SK-N-SH (cell line): ENCODE data around the gene P2RX3. TPM values are rescaled to one million over a fixed set of nuclear protein-coding genes. Genes with fewer than 3 reads are reported as not detected.

Experiments used
- CTCF ChIA-PET: fragments of 300-600, 350-600 bp; formaldehyde crosslinking; extraction: SDS; loops from one replicate; lab custom pipeline; 2021; lab: Yijun Ruan, JAX
- POLR2A ChIA-PET: fragments of 350-600 bp; sonication (Branson Sonifier 250); formaldehyde crosslinking; extraction: SDS; loops from one replicate; lab custom pipeline; 2020; ENCODE audit warnings: antibody characterized with exemption, inconsistent platforms; lab: Yijun Ruan, JAX
- DNase-seq: peaks from one replicate; pipeline ENCODE4 v3.0.0; 2012
- H2AFZ ChIP-seq: fragments of 200-600 bp; sonication (generic); 2 replicates; pipeline ENCODE4 v1.8.1; 2016; ENCODE audit warnings: antibody characterized with exemption, mild to moderate bottlenecking, low read depth
- H3F3A ChIP-seq: fragments of 200-600 bp; sonication (generic); replicated peaks from 2 replicates; pipeline ENCODE3; 2016; ENCODE audit warnings: antibody characterized with exemption, mild to moderate bottlenecking; ENCODE audit not compliant: insufficient read depth
- H3K27ac ChIP-seq, 2 experiments: fragments of 200-500 bp in 1 of 2; fragments of 200-600 bp in 1 of 2; sonication (Bioruptor generic) in 1 of 2; sonication (generic), shearing (Covaris generic) in 1 of 2; 2 replicates each; pipeline versions ENCODE4 v1.5.1 to v1.6.1; 2014 to 2016; ENCODE audit warnings: low read depth in 2 of 2, inconsistent platforms in 1 of 2, low read length in 1 of 2, mild to moderate bottlenecking in 1 of 2, mixed read lengths in 1 of 2
- H3K27me3 ChIP-seq: fragments of 200-600 bp; sonication (generic), shearing (Covaris generic); 2 replicates; pipeline ENCODE4 v1.6.1; 2016; ENCODE audit warnings: mixed run types; ENCODE audit not compliant: insufficient read depth
- H3K36me3 ChIP-seq, 2 experiments: fragments of 200-500 bp in 1 of 2; fragments of 200-600 bp in 1 of 2; sonication (Bioruptor generic) in 1 of 2; sonication (generic) in 1 of 2; replicated peaks in 1 of 2; 2 replicates each; pipeline versions ENCODE3 to v1.5.1; 2014 to 2016; ENCODE audit warnings: low read length in 1 of 2, mild to moderate bottlenecking in 1 of 2; ENCODE audit not compliant: insufficient read depth in 2 of 2, control insufficient read depth in 1 of 2
- H3K4me1 ChIP-seq, 2 experiments: fragments of 200-500 bp in 1 of 2; fragments of 200-600 bp in 1 of 2; sonication (Bioruptor generic) in 1 of 2; sonication (generic), shearing (Covaris generic) in 1 of 2; 2 replicates each; pipeline versions ENCODE4 v1.5.1 to v1.6.1; 2014 to 2016; ENCODE audit warnings: low read depth in 1 of 2, low read length in 1 of 2, mixed run types in 1 of 2; ENCODE audit not compliant: insufficient read depth in 2 of 2, control insufficient read depth in 1 of 2
- H3K4me2 ChIP-seq: fragments of 200-600 bp; sonication (generic), shearing (Covaris generic); 2 replicates; pipeline ENCODE4 v1.6.1; 2017; ENCODE audit warnings: mixed run types
- H3K4me3 ChIP-seq, 2 experiments: fragments of 200-500 bp in 1 of 2; fragments of 200-600 bp in 1 of 2; sonication (Bioruptor generic) in 1 of 2; sonication (generic), shearing (Covaris generic) in 1 of 2; 2 replicates each; pipeline versions ENCODE4 v1.5.1 to v1.8.1; 2014 to 2016; ENCODE audit warnings: low read depth in 2 of 2, inconsistent platforms in 1 of 2, low read length in 1 of 2, mild to moderate bottlenecking in 1 of 2, mixed read lengths in 1 of 2, moderate library complexity in 1 of 2
- H3K79me2 ChIP-seq: fragments of 200-600 bp; sonication (generic); 2 replicates; pipeline ENCODE4 v1.8.1; 2017; ENCODE audit warnings: mild to moderate bottlenecking; ENCODE audit not compliant: insufficient read depth
- H3K9ac ChIP-seq: fragments of 200-600 bp; sonication (generic); 2 replicates; pipeline ENCODE4 v1.6.1; 2017; ENCODE audit warnings: mixed run types
- H3K9me2 ChIP-seq: fragments of 200-600 bp; sonication (generic); 2 replicates; pipeline ENCODE4 v1.6.1; 2017; ENCODE audit warnings: mixed run types
- H3K9me3 ChIP-seq: fragments of 200-600 bp; sonication (generic); 2 replicates; pipeline ENCODE4 v1.6.1; 2017; ENCODE audit warnings: mixed run types, mild to moderate bottlenecking, moderate library complexity
- H4K20me1 ChIP-seq: fragments of 200-600 bp; sonication (generic); 2 replicates; pipeline ENCODE4 v1.6.1; 2017; ENCODE audit warnings: mild to moderate bottlenecking, mixed run types; ENCODE audit not compliant: insufficient read depth
- EP300 ChIP-seq, 2 experiments: IDR thresholded peaks; 2 replicates each; pipeline versions ENCODE4 v1.4.0 to v1.6.1; 2012; ENCODE audit warnings: borderline replicate concordance in 1 of 2, low read depth in 1 of 2, low read length in 1 of 2
- EZH2phosphoT487 ChIP-seq: fragments of 200-600 bp; sonication (generic); IDR thresholded peaks from 2 replicates; pipeline ENCODE4 v1.6.1; 2017; ENCODE audit warnings: low read depth, mixed run types, mild to moderate bottlenecking, antibody characterized with exemption, moderate library complexity, borderline replicate concordance
- FOSL2 ChIP-seq: IDR thresholded peaks from 2 replicates; pipeline ENCODE4 v1.4.0; 2012; ENCODE audit warnings: low read depth, mild to moderate bottlenecking, moderate library complexity, borderline replicate concordance
- FOXJ3 ChIP-seq: sonication (generic); formaldehyde crosslinking; IDR thresholded peaks from 2 replicates; pipeline ENCODE4 v1.5.1; 2020; ENCODE audit warnings: mild to moderate bottlenecking, missing genetic modification reagents
- FOXM1 ChIP-seq: IDR thresholded peaks from 2 replicates; pipeline ENCODE4 v1.4.0; 2012; ENCODE audit warnings: low read depth, mild to moderate bottlenecking
- JUND ChIP-seq: IDR thresholded peaks from 2 replicates; pipeline ENCODE4 v1.4.0; 2012
- MXI1 ChIP-seq: IDR thresholded peaks from 2 replicates; pipeline ENCODE4 v1.6.1; 2012; ENCODE audit warnings: mild to moderate bottlenecking, low read depth, low read length, improper control_type of control experiment
- NFIC ChIP-seq: IDR thresholded peaks from 2 replicates; pipeline ENCODE4 v1.4.0; 2012; ENCODE audit warnings: borderline replicate concordance
- NRF1 ChIP-seq: IDR thresholded peaks from 2 replicates; pipeline ENCODE4 v1.6.1; 2012; ENCODE audit warnings: low read depth, mild to moderate bottlenecking, low read length
- RCOR1 ChIP-seq: fragments of 150-350 bp; IDR thresholded peaks from 2 replicates; pipeline ENCODE4 v1.6.1; 2017; ENCODE audit warnings: antibody characterized with exemption, low read length
- SIN3A ChIP-seq: IDR thresholded peaks from 2 replicates; pipeline ENCODE4 v1.6.1; 2012; ENCODE audit warnings: low read depth, mild to moderate bottlenecking, low read length, moderate library complexity, borderline replicate concordance
- SMC3 ChIP-seq: IDR thresholded peaks from 2 replicates; pipeline ENCODE4 v1.6.1; 2012; ENCODE audit warnings: low read depth, low read length, improper control_type of control experiment
- TAF1 ChIP-seq: IDR thresholded peaks from 2 replicates; pipeline ENCODE4 v1.6.1; 2012; ENCODE audit warnings: low read depth, mild to moderate bottlenecking, low read length, moderate library complexity, borderline replicate concordance
- TCF12 ChIP-seq: IDR thresholded peaks from 2 replicates; pipeline ENCODE4 v1.4.0; 2012
- WGBS: methylation state at CpG from one replicate; pipeline ENCODE4 v1.1.6; 2017; ENCODE audit warnings: low lambda C conversion rate; 5-methylcytosine and 5-hydroxymethylcytosine counted together
- polyA plus RNA-seq, 3 experiments: library from polyadenylated mRNA; depleted of rRNA; stranded (reverse); fragments of >200 nt; gene quantifications; 2 replicates each; pipeline ENCODE4 v1.2.3, GENCODE V29; 2012
- TF ChIP-seq, protein P1 (sequence below): IDR thresholded peaks from 2 replicates; pipeline ENCODE4 v1.4.0; 2012; ENCODE audit warnings: low read depth
- TF ChIP-seq, protein P2 (sequence below): fragments of 150-350 bp; IDR thresholded peaks from 2 replicates; pipeline ENCODE4 v1.6.1; 2016; ENCODE audit warnings: mild to moderate bottlenecking, low read depth, low read length
- TF ChIP-seq, protein P3 (sequence below): IDR thresholded peaks from 2 replicates; pipeline ENCODE4 v1.4.0; 2012; ENCODE audit warnings: low read depth, borderline replicate concordance
- TF ChIP-seq, protein P4 (sequence below): fragments of 150-350 bp; IDR thresholded peaks from 2 replicates; pipeline ENCODE4 v1.6.1; 2017; ENCODE audit warnings: antibody characterized with exemption, low read length, low read depth, borderline replicate concordance

P2RX3 gene
- polyA plus RNA-seq, 1 of the 3 experiments (the other 2 are of a cell fraction): not detected

DNA sequence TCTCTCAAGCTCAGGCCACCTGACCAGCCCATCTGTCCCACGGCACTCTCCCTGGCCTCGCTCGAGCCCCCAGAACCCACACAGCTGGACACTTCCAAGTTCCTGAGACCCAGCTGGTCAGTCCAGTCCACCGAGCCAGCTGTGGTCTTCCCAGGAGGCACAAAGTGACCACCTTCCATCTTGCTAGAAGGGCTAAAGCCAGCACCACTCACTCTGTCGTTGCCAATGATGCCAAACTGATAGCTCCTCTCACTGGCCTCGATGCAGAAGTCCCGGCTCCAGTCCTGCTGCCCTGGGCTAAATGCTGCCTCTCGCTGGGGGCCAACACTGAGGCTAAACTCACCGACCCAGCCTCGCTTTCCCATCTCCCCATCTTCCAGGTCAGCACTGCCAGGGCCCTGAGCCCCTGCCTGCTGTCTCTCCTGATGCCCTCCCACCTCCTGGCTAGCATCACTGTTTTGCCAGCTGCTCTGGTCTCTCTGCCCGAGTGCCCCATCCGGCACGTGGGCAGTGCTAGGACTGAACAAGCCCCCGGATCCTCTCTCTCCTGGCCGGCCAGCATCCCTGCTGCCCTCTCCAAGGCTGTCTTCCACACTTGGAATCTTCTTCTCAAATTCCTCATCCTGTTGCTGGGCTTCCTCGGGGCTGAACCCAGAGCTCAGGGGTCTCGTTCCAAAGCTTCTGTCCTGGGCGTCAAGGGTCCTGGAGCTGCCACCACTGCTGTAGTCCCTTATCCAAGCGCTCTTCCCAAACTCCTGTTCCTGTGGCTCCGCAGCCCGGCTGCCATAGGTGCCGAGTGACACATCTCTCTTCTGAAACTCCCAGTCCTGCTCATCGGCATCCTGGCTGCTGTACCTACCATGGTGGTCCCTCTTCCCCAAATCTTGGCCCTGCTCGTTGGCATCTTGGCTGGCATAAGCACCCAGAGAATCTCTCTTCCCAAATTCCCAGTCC lies 28.8 kb upstream of the P2RX3 start:
- DNase-seq: no peak

More for the DNA sequence above, 28.8 kb upstream of the P2RX3 start:
- ChIA-PET POLR2A (interaction anchor here (0.6 to 1.4 kb wide), 2 partner anchors 15 to 437 kb away, joined by 6 to 7 read pairs; no protein-coding TSS in a partner anchor), CTCF (interaction anchor here (1.3 to 2.6 kb wide), 2 partner anchors 20 to 60 kb away, joined by 3 to 10 read pairs; no protein-coding TSS in a partner anchor)
- Histone ChIP-seq H4K20me1 (peaks cover 26% of the 10 kb centered on the region), H3K9ac (no peak overlapping the region), H3F3A (peaks cover 8% of the 10 kb centered on the region), H3K27ac (no peak overlapping the region), H3K36me3 (peaks cover 21 to 58% of the 10 kb centered on the region in 2 experiments), H2AFZ (no peak overlapping the region), H3K4me3 (no peak overlapping the region), H3K9me2 (no peaks in the 10 kb centered on the region), H3K79me2 (peaks cover 60% of the 10 kb centered on the region), H3K4me1 (peaks cover 0 to 6% of the 10 kb centered on the region in 2 experiments; a peak in 2 of 4 replicates), H3K4me2 (no peak overlapping the region), H3K9me3 (no peaks in the 10 kb centered on the region), H3K27me3 (no peaks in the 10 kb centered on the region)
- WGBS: 96% methylated on average over 23 of the region's 24 CpGs
- TF ChIP-seq MXI1 (no peak), SIN3A (no peak), NFIC (no peak), FOSL2 (no peak), TAF1 (no peak), SMC3 (no peak), FOXJ3 (no peak), TCF12 (no peak), EZH2phosphoT487 (no peak), NRF1 (no peak), JUND (no peak), FOXM1 (no peak), RCOR1 (no peak), EP300 (IDR thresholded peaks at IDR 0.05; ENCODE audit: borderline replicate concordance in 1 of 2, low read depth in 1 of 2, low read length in 1 of 2) (no peak)
- TF ChIP-seq, protein P1, sequence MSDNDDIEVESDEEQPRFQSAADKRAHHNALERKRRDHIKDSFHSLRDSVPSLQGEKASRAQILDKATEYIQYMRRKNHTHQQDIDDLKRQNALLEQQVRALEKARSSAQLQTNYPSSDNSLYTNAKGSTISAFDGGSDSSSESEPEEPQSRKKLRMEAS: no peak
- TF ChIP-seq, protein P2, sequence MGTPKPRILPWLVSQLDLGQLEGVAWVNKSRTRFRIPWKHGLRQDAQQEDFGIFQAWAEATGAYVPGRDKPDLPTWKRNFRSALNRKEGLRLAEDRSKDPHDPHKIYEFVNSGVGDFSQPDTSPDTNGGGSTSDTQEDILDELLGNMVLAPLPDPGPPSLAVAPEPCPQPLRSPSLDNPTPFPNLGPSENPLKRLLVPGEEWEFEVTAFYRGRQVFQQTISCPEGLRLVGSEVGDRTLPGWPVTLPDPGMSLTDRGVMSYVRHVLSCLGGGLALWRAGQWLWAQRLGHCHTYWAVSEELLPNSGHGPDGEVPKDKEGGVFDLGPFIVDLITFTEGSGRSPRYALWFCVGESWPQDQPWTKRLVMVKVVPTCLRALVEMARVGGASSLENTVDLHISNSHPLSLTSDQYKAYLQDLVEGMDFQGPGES: no peak
- TF ChIP-seq, protein P3, sequence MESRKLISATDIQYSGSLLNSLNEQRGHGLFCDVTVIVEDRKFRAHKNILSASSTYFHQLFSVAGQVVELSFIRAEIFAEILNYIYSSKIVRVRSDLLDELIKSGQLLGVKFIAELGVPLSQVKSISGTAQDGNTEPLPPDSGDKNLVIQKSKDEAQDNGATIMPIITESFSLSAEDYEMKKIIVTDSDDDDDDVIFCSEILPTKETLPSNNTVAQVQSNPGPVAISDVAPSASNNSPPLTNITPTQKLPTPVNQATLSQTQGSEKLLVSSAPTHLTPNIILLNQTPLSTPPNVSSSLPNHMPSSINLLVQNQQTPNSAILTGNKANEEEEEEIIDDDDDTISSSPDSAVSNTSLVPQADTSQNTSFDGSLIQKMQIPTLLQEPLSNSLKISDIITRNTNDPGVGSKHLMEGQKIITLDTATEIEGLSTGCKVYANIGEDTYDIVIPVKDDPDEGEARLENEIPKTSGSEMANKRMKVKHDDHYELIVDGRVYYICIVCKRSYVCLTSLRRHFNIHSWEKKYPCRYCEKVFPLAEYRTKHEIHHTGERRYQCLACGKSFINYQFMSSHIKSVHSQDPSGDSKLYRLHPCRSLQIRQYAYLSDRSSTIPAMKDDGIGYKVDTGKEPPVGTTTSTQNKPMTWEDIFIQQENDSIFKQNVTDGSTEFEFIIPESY: no peak
- TF ChIP-seq, protein P4, sequence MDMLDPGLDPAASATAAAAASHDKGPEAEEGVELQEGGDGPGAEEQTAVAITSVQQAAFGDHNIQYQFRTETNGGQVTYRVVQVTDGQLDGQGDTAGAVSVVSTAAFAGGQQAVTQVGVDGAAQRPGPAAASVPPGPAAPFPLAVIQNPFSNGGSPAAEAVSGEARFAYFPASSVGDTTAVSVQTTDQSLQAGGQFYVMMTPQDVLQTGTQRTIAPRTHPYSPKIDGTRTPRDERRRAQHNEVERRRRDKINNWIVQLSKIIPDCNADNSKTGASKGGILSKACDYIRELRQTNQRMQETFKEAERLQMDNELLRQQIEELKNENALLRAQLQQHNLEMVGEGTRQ: no peak
